SK-N-SH (cell line): ENCODE measurements around the gene ADCY1. TPM values are rescaled to one million over a fixed set of nuclear protein-coding genes. Genes with fewer than 3 reads are reported as not detected.

Experiments
- CTCF ChIA-PET: fragments of 300-600, 350-600 bp; formaldehyde crosslinking; extraction: SDS; loops from one replicate; lab custom pipeline; 2021; lab: Yijun Ruan, JAX
- POLR2A ChIA-PET: fragments of 350-600 bp; sonication (Branson Sonifier 250); formaldehyde crosslinking; extraction: SDS; loops from one replicate; lab custom pipeline; 2020; ENCODE audit warnings: antibody characterized with exemption, inconsistent platforms; lab: Yijun Ruan, JAX
- DNase-seq: peaks from one replicate; pipeline ENCODE4 v3.0.0; 2012
- H2AFZ ChIP-seq: fragments of 200-600 bp; sonication (generic); 2 replicates; pipeline ENCODE4 v1.8.1; 2016; ENCODE audit warnings: antibody characterized with exemption, mild to moderate bottlenecking, low read depth
- H3F3A ChIP-seq: fragments of 200-600 bp; sonication (generic); replicated peaks from 2 replicates; pipeline ENCODE3; 2016; ENCODE audit warnings: antibody characterized with exemption, mild to moderate bottlenecking; ENCODE audit not compliant: insufficient read depth
- H3K27ac ChIP-seq, 2 experiments: fragments of 200-500 bp in 1 of 2; fragments of 200-600 bp in 1 of 2; sonication (Bioruptor generic) in 1 of 2; sonication (generic), shearing (Covaris generic) in 1 of 2; 2 replicates each; pipeline versions ENCODE4 v1.5.1 to v1.6.1; 2014 to 2016; ENCODE audit warnings: low read depth in 2 of 2, inconsistent platforms in 1 of 2, low read length in 1 of 2, mild to moderate bottlenecking in 1 of 2, mixed read lengths in 1 of 2
- H3K27me3 ChIP-seq: fragments of 200-600 bp; sonication (generic), shearing (Covaris generic); 2 replicates; pipeline ENCODE4 v1.6.1; 2016; ENCODE audit warnings: mixed run types; ENCODE audit not compliant: insufficient read depth
- H3K36me3 ChIP-seq, 2 experiments: fragments of 200-500 bp in 1 of 2; fragments of 200-600 bp in 1 of 2; sonication (Bioruptor generic) in 1 of 2; sonication (generic) in 1 of 2; replicated peaks in 1 of 2; 2 replicates each; pipeline versions ENCODE3 to v1.5.1; 2014 to 2016; ENCODE audit warnings: low read length in 1 of 2, mild to moderate bottlenecking in 1 of 2; ENCODE audit not compliant: insufficient read depth in 2 of 2, control insufficient read depth in 1 of 2
- H3K4me1 ChIP-seq, 2 experiments: fragments of 200-500 bp in 1 of 2; fragments of 200-600 bp in 1 of 2; sonication (Bioruptor generic) in 1 of 2; sonication (generic), shearing (Covaris generic) in 1 of 2; 2 replicates each; pipeline versions ENCODE4 v1.5.1 to v1.6.1; 2014 to 2016; ENCODE audit warnings: low read depth in 1 of 2, low read length in 1 of 2, mixed run types in 1 of 2; ENCODE audit not compliant: insufficient read depth in 2 of 2, control insufficient read depth in 1 of 2
- H3K4me2 ChIP-seq: fragments of 200-600 bp; sonication (generic), shearing (Covaris generic); 2 replicates; pipeline ENCODE4 v1.6.1; 2017; ENCODE audit warnings: mixed run types
- H3K4me3 ChIP-seq, 2 experiments: fragments of 200-500 bp in 1 of 2; fragments of 200-600 bp in 1 of 2; sonication (Bioruptor generic) in 1 of 2; sonication (generic), shearing (Covaris generic) in 1 of 2; 2 replicates each; pipeline versions ENCODE4 v1.5.1 to v1.8.1; 2014 to 2016; ENCODE audit warnings: low read depth in 2 of 2, inconsistent platforms in 1 of 2, low read length in 1 of 2, mild to moderate bottlenecking in 1 of 2, mixed read lengths in 1 of 2, moderate library complexity in 1 of 2
- H3K79me2 ChIP-seq: fragments of 200-600 bp; sonication (generic); 2 replicates; pipeline ENCODE4 v1.8.1; 2017; ENCODE audit warnings: mild to moderate bottlenecking; ENCODE audit not compliant: insufficient read depth
- H3K9ac ChIP-seq: fragments of 200-600 bp; sonication (generic); 2 replicates; pipeline ENCODE4 v1.6.1; 2017; ENCODE audit warnings: mixed run types
- H3K9me2 ChIP-seq: fragments of 200-600 bp; sonication (generic); 2 replicates; pipeline ENCODE4 v1.6.1; 2017; ENCODE audit warnings: mixed run types
- H3K9me3 ChIP-seq: fragments of 200-600 bp; sonication (generic); 2 replicates; pipeline ENCODE4 v1.6.1; 2017; ENCODE audit warnings: mixed run types, mild to moderate bottlenecking, moderate library complexity
- H4K20me1 ChIP-seq: fragments of 200-600 bp; sonication (generic); 2 replicates; pipeline ENCODE4 v1.6.1; 2017; ENCODE audit warnings: mild to moderate bottlenecking, mixed run types; ENCODE audit not compliant: insufficient read depth
- CTCF ChIP-seq: fragments of 200-600 bp; sonication (generic); IDR thresholded peaks from 2 replicates; pipeline ENCODE4 v1.6.1; 2017; ENCODE audit warnings: antibody characterized with exemption, mild to moderate bottlenecking, moderate library complexity
- GATA2 ChIP-seq: sonication (generic); formaldehyde crosslinking; IDR thresholded peaks from 2 replicates; pipeline ENCODE4 v1.5.0; 2020; ENCODE audit warnings: mild to moderate bottlenecking, missing genetic modification reagents
- JUND ChIP-seq: IDR thresholded peaks from 2 replicates; pipeline ENCODE4 v1.4.0; 2012
- MAX ChIP-seq: IDR thresholded peaks from 2 replicates; pipeline ENCODE4 v1.4.0; 2012; ENCODE audit warnings: low read depth
- NRF1 ChIP-seq: IDR thresholded peaks from 2 replicates; pipeline ENCODE4 v1.6.1; 2012; ENCODE audit warnings: low read depth, mild to moderate bottlenecking, low read length
- PBX3 ChIP-seq: IDR thresholded peaks from 2 replicates; pipeline ENCODE4; 2012
- RCOR1 ChIP-seq: fragments of 150-350 bp; IDR thresholded peaks from 2 replicates; pipeline ENCODE4 v1.6.1; 2017; ENCODE audit warnings: antibody characterized with exemption, low read length
- REST ChIP-seq: IDR thresholded peaks from 2 replicates; pipeline ENCODE4 v1.6.1; 2012; ENCODE audit warnings: mild to moderate bottlenecking, low read depth, low read length, moderate library complexity
- RXRA ChIP-seq: IDR thresholded peaks from 2 replicates; pipeline ENCODE4 v1.4.0; 2012; ENCODE audit warnings: low read depth, mild to moderate bottlenecking, borderline replicate concordance
- SIN3A ChIP-seq: IDR thresholded peaks from 2 replicates; pipeline ENCODE4 v1.6.1; 2012; ENCODE audit warnings: low read depth, mild to moderate bottlenecking, low read length, moderate library complexity, borderline replicate concordance
- TCF12 ChIP-seq: IDR thresholded peaks from 2 replicates; pipeline ENCODE4 v1.4.0; 2012
- USF1 ChIP-seq: IDR thresholded peaks from 2 replicates; pipeline ENCODE4 v1.4.0; 2012; ENCODE audit warnings: low read depth, borderline replicate concordance
- USF2 ChIP-seq: fragments of 150-350 bp; IDR thresholded peaks from 2 replicates; pipeline ENCODE4 v1.6.1; 2017; ENCODE audit warnings: antibody characterized with exemption, low read length, low read depth, borderline replicate concordance
- ZBTB33 ChIP-seq: IDR thresholded peaks from 2 replicates; pipeline ENCODE4 v1.4.0; 2012; ENCODE audit warnings: low read depth, borderline replicate concordance
- WGBS: methylation state at CpG from one replicate; pipeline ENCODE4 v1.1.6; 2017; ENCODE audit warnings: low lambda C conversion rate; 5-methylcytosine and 5-hydroxymethylcytosine counted together
- polyA plus RNA-seq, 3 experiments: library from polyadenylated mRNA; depleted of rRNA; stranded (reverse); fragments of >200 nt; gene quantifications; 2 replicates each; pipeline ENCODE4 v1.2.3, GENCODE V29; 2012

The ADCY1 gene
- polyA plus RNA-seq, 1 of the 3 experiments (the other 2 are of a cell fraction): 0.16 TPM

GRCh38 chr7:45695249-45695995, 121.3 kb downstream of the ADCY1 start:
- H4K20me1 ChIP-seq: no peaks in the 10 kb centered on the region
- peaks cover 3% of the 10 kb centered on the region; the same call in 1 of the 2 replicates for H3K27me3 ChIP-seq
- peaks cover 0 to 10% of the 10 kb centered on the region in 2 experiments; a peak in 2 of 4 replicates for H3K4me1 ChIP-seq
- 0 out of 2 replicates have a peak, but pooled peaks cover 4% of the 10 kb centered on the region for H3K9me3 ChIP-seq
- no peaks in the 10 kb centered on the region for H3K79me2 ChIP-seq
- no peaks in the 10 kb centered on the region for H3K9me2 ChIP-seq
- H3K36me3 ChIP-seq: peaks cover 0 to 14% of the 10 kb centered on the region in 2 experiments
- ChIA-PET CTCF (interaction anchor here (0.9 kb wide), 1 partner anchor 122 kb away, joined by 3 read pairs; no protein-coding TSS in a partner anchor), POLR2A (no interaction called here)
- no peak overlapping the region for H3K27ac ChIP-seq
- no peak overlapping the region for H3K4me3 ChIP-seq
- WGBS: 34% methylated on average over 5 of the region's 5 CpGs
- H3K4me2 ChIP-seq: no peak overlapping the region
- no peak for TF ChIP-seq NRF1
- no peak for TF ChIP-seq RCOR1
- H3K9ac ChIP-seq: no peak overlapping the region
- H3F3A ChIP-seq: no peaks in the 10 kb centered on the region
- DNase-seq: no peak
- H2AFZ ChIP-seq: no peak overlapping the region

- DNase-seq: no peak
- no peaks in the 10 kb centered on the region for H4K20me1 ChIP-seq
- peaks cover 0 to 10% of the 10 kb centered on the region in 2 experiments for H3K36me3 ChIP-seq
- peaks cover 8% of the 10 kb centered on the region; the same call in 1 of the 2 replicates for H3K27me3 ChIP-seq
- ChIA-PET CTCF (interaction anchor here (0.6 to 1.0 kb wide), 2 partner anchors 115 to 472 kb away, joined by 3 to 4 read pairs; no protein-coding TSS in a partner anchor), POLR2A (no interaction called here)
- H3F3A ChIP-seq: no peaks in the 10 kb centered on the region
- no peak overlapping the region for H3K4me2 ChIP-seq
- H3K9ac ChIP-seq: no peak overlapping the region
- no peak overlapping the region for H3K27ac ChIP-seq
- no peaks in the 10 kb centered on the region for H3K9me2 ChIP-seq
- peaks cover 0 to 14% of the 10 kb centered on the region in 2 experiments; a peak in 2 of 4 replicates for H3K4me1 ChIP-seq
- H3K9me3 ChIP-seq: 0 out of 2 replicates have a peak, but pooled peaks cover 4% of the 10 kb centered on the region
- no peak overlapping the region for H3K4me3 ChIP-seq
- H2AFZ ChIP-seq: no peak overlapping the region
- 46% methylated on average over 4 of the region's 4 CpGs for WGBS
- no peaks in the 10 kb centered on the region for H3K79me2 ChIP-seq
- no peak for TF ChIP-seq USF2
- no peak for TF ChIP-seq ZBTB33
- no peak for TF ChIP-seq PBX3
- TF ChIP-seq RCOR1: no peak
- TF ChIP-seq TCF12: no peak
- no peak for TF ChIP-seq SIN3A
- TF ChIP-seq GATA2 (CRISPR knock-in tag): no peak
- TF ChIP-seq JUND: no peak
- no peak for TF ChIP-seq REST
- TF ChIP-seq CTCF: no peak
- no peak for TF ChIP-seq RXRA
- TF ChIP-seq USF1: no peak
- no peak for TF ChIP-seq MAX
These were observed 122.3 kb downstream of the ADCY1 start for GRCh38 chr7:45696476-45696875.
